Measurements from ENCODE around the gene SH3PXD2B. TPM values are rescaled to one million over a fixed set of nuclear protein-coding genes. Genes with fewer than 3 reads are reported as not detected.

Gene SH3PXD2B
- total and polyA plus RNA-seq, 8 donors, result 4.2 to 24.9 (median 11.0) TPM

GRCh38 chr5:172415362-172416275, 38.7 kb downstream of the SH3PXD2B start:
- Histone ChIP-seq H3K9me3 (no peaks in the 10 kb centered on the region), H3K4me3 (no peak overlapping the region), H3K27me3 (no peaks in the 10 kb centered on the region), H3K4me1 (peaks cover 49 to 60% (median 51%) of the 10 kb centered on the region in 3 donors), H3K36me3 (no peaks in the 10 kb centered on the region), H3K27ac (peak overlapping the region in 3 of 4 donors; percentile 9 to 56 (median 53))
- TF ChIP-seq CTCF (IDR thresholded peaks at IDR 0.05), result no peak
- DNase-seq (no peak), FAIRE-seq (no peak), ATAC-seq (no peak)
- 87 to 92% methylated on average over 13 of the region's 13 CpGs for WGBS, 2 donors
- intact Hi-C loops (cut with DNase I), result no loop called here

DNA sequence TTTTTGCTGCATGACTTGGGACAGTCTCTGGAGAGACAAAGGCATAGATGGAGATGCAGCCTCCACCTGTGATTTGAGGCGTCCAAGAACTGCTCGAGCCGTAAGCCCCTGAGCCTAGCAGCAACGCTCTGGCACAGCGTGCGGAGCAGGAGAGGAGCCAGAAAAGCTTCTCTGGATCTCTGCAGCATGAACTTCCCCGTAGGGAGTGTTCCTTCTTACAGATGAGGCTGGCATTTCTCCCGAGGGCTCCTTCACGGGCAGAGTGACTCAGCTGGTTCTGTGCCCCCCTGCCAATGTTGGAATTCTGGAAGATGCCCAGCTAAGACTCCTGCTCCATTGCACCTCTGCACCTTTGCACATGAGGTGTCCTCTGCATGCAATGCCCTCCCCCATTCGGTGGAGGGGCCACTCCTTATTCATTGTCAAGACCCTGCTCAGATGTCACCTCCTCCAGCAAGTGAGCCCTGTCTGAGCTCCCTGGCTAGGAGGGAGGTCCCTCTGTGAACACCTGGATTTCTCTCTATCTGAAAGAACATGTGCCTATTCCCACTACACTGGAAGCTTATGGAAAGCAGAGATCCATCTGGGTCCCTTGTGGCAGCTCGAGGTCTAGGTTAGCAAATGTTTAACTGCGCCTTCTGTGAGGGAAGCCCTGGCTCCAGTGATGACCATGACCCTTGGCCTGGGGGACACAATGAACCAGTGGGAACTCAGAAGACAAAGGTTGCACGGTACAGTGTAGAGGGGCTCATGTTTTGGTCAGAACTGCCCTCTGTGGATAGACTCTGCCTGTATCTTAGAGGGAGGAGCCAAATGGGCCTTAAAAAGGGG, 39.6 kb downstream of the SH3PXD2B start:
- H3K9me3 ChIP-seq, result no peaks in the 10 kb centered on the region
- DNase-seq (peak in 4 of 6 donors; percentile 53 to 69 (median 57)), ATAC-seq (peak; percentile 14 to 35 (median 22)), FAIRE-seq (no peak)
- intact Hi-C loops (cut with DNase I), result no loop called here
- no peak overlapping the region for H3K4me3 ChIP-seq
- no peak for TF ChIP-seq CTCF (IDR thresholded peaks at IDR 0.05)
- peaks cover 42 to 55% (median 47%) of the 10 kb centered on the region in 3 donors for H3K4me1 ChIP-seq
- peak overlapping the region in 3 of 4 donors; percentile 9 to 56 (median 53) for H3K27ac ChIP-seq
- no peaks in the 10 kb centered on the region for H3K27me3 ChIP-seq
- 28 to 31% methylated on average over 13 of the region's 13 CpGs for WGBS, 2 donors
- H3K36me3 ChIP-seq, result no peaks in the 10 kb centered on the region

- H3K36me3 ChIP-seq, result no peaks in the 10 kb centered on the region
- 42 to 54% methylated on average over 4 of the region's 4 CpGs for whole genome bisulfite sequencing, 2 donors
- peak overlapping the region in 2 of 4 donors; percentile 34 to 35 for H3K27ac ChIP-seq
- peaks cover 32 to 44% (median 36%) of the 10 kb centered on the region in 3 donors for H3K4me1 ChIP-seq
- H3K27me3 ChIP-seq, result no peaks in the 10 kb centered on the region
- no peak for DNase-seq
- intact Hi-C loops (cut with DNase I), result no loop called here
- ATAC-seq, result no peak
- no peaks in the 10 kb centered on the region for H3K9me3 ChIP-seq
- H3K4me3 ChIP-seq, result no peak overlapping the region
- no peak for TF ChIP-seq CTCF (IDR thresholded peaks at IDR 0.05)
- no peak for FAIRE-seq
These were observed 40.6 kb downstream of the SH3PXD2B start for GRCh38 chr5:172413601-172414171.

DNA sequence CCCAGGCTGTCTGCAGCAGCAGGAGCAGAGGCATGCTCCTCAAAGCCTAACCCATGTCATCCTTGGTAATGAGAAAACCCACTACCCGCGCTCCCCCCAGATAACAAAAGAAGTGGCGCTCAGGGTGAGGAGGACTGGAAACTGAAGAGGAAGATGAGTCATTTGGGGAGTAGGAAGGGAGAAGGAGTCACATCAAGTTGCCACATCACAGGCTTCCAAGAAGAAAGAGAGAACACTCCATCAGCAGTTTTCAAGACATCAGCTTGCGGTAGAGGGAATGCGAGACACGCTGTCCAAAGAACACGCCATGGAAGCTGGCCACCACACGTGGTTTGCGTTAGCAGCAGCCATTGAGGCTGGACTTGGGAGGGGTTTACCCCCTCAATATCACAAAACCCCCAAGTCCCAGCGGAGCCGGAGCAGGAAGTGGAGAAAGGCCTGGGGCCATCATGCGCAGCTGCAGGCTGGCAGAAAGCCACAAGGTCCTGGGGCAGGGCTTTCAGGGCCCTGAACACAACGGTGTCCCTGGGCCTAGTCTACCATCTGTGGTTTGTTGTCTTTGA, 41.5 kb downstream of the SH3PXD2B start:
- Histone ChIP-seq H3K27ac (peak overlapping the region in 2 of 4 donors; percentile 34 to 35), H3K36me3 (no peaks in the 10 kb centered on the region), H3K4me3 (no peak overlapping the region), H3K27me3 (no peaks in the 10 kb centered on the region), H3K4me1 (peaks cover 23 to 35% (median 27%) of the 10 kb centered on the region in 3 donors), H3K9me3 (no peaks in the 10 kb centered on the region)
- intact Hi-C loops (cut with DNase I), result no loop called here
- WGBS, 2 donors, result 76 to 77% methylated on average over 13 of the region's 13 CpGs
- TF ChIP-seq CTCF (IDR thresholded peaks at IDR 0.05), result no peak
- FAIRE-seq (no peak), DNase-seq (peak in 5 of 6 donors; percentile 43 to 70 (median 58)), ATAC-seq (peak in 3 of 4 donors; percentile 33 to 49 (median 42))
